HG02885 (cell line): ENCODE results near the gene RBM20.

Experiments
- ATAC-seq: cut with Tn5 transposase; IDR thresholded peaks from one replicate; pipeline ENCODE4 v1.9.1; 2021; ENCODE audit warnings: mild to moderate bottlenecking; ENCODE audit not compliant: unreplicated experiment, poor library complexity

Gene RBM20

GRCh38 chr10:110822712-110823311 is 178.7 kb downstream of the RBM20 start:
- no peak for ATAC-seq

- ATAC-seq: no peak
These were observed 180.0 kb downstream of the RBM20 start for GRCh38 chr10:110824152-110824441.

- ATAC-seq: no peak
These were observed 180.5 kb downstream of the RBM20 start for GRCh38 chr10:110824660-110825059.

- ATAC-seq: no peak
These were observed 181.4 kb downstream of the RBM20 start for GRCh38 chr10:110825508-110825907.

- ATAC-seq: no peak
These were observed 183.3 kb downstream of the RBM20 start for GRCh38 chr10:110827410-110827809.

- no peak for ATAC-seq
These were observed 183.7 kb downstream of the RBM20 start for GRCh38 chr10:110827875-110828274.

- no peak for ATAC-seq
These were observed 184.4 kb downstream of the RBM20 start for GRCh38 chr10:110828525-110828924.

- ATAC-seq: no peak
These were observed 185.7 kb downstream of the RBM20 start for GRCh38 chr10:110829721-110830410.

GRCh38 chr10:110833234-110833940 is 189.3 kb downstream of the RBM20 start:
- ATAC-seq: no peak

- no peak for ATAC-seq
These were observed 189.9 kb downstream of the RBM20 start for GRCh38 chr10:110833941-110834628.

- no peak for ATAC-seq
These were observed 190.6 kb downstream of the RBM20 start for GRCh38 chr10:110834629-110835301.

- ATAC-seq: no peak
These were observed 191.7 kb downstream of the RBM20 start for GRCh38 chr10:110835841-110836240.

GRCh38 chr10:110836706-110837105 is 192.6 kb downstream of the RBM20 start:
- no peak for ATAC-seq

GRCh38 chr10:110837418-110838171 is 193.5 kb downstream of the RBM20 start:
- no peak for ATAC-seq

- no peak for ATAC-seq
These were observed 196.2 kb downstream of the RBM20 start for GRCh38 chr10:110840225-110840922.

GRCh38 chr10:110840923-110841428 is 196.8 kb downstream of the RBM20 start:
- no peak for ATAC-seq

GRCh38 chr10:110841767-110842267 is 197.7 kb downstream of the RBM20 start:
- peak; percentile 81 for ATAC-seq

GRCh38 chr10:110842326-110842904 is 198.3 kb downstream of the RBM20 start:
- no peak for ATAC-seq

- peak; percentile 74 for ATAC-seq
These were observed 198.9 kb downstream of the RBM20 start for GRCh38 chr10:110843031-110843430.
